GM19099 (cell line): ENCODE data around the gene LBX2.

Experiments
- POLR2A ChIP-seq: IDR thresholded peaks from 3 replicates; pipeline ENCODE4 v1.6.1; 2011; ENCODE audit warnings: low read depth; ENCODE audit not compliant: insufficient read length; ENCODE audit errors: extremely low read depth

LBX2 gene

DNA sequence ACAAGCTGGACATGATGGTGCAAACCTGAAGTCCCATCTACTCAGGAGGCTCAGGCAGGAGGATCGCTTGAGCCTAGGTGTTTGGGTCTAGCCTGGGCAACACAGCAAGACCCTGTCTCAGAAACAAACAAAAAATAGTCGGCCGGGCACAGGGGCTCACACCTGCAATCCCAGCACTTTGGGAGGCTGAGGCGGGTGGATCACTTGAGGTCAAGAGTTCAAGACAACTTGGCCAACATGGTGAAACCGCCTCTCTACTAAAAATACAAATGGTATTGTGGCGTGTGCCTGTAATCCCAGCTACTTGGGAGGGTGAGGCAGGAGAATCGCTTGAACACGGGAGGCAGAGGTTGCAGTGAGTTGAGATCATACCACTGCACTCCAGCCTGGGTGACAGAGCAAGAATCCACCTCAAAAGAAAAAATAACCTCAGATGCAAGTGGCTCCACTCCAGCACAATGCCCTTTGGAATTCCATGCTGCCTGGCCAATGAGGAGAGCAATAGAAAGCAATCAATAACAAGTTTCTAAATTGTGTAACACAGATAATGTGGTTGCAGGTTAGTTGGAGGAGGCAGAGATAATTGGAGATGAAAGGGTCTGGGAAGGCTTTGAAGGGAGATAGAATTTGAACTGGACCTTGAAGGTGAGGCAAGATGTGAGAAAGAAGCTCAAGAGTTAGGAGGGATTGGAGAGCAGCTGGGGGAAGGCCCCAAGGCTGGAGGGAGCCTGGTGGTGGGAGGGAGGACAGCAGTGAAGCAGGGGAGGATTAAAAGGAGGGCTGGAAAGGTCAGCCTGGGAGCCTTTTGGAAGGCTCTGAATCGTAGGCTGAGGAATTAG is 10.5 kb downstream of the LBX2 start:
- no peak for TF ChIP-seq POLR2A

DNA sequence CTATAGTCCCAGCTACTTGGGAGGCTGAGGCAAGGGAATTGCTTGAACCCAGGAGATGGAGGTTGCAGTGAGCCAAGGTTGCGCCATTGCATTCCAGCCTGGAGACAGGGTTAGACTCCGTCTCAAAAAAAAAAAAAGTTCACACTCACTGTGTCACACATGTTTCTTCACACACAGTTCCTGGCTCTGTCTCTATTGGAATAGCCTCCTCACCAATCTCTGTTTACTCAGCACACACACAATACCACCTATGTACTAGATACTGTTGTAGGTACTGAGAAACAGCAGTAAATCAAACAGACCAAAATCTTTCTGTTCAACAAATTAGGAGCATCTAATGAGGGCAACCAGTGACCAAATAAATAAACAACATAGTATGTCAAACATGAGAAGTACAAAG is 13.3 kb downstream of the LBX2 start:
- no peak for TF ChIP-seq POLR2A

DNA sequence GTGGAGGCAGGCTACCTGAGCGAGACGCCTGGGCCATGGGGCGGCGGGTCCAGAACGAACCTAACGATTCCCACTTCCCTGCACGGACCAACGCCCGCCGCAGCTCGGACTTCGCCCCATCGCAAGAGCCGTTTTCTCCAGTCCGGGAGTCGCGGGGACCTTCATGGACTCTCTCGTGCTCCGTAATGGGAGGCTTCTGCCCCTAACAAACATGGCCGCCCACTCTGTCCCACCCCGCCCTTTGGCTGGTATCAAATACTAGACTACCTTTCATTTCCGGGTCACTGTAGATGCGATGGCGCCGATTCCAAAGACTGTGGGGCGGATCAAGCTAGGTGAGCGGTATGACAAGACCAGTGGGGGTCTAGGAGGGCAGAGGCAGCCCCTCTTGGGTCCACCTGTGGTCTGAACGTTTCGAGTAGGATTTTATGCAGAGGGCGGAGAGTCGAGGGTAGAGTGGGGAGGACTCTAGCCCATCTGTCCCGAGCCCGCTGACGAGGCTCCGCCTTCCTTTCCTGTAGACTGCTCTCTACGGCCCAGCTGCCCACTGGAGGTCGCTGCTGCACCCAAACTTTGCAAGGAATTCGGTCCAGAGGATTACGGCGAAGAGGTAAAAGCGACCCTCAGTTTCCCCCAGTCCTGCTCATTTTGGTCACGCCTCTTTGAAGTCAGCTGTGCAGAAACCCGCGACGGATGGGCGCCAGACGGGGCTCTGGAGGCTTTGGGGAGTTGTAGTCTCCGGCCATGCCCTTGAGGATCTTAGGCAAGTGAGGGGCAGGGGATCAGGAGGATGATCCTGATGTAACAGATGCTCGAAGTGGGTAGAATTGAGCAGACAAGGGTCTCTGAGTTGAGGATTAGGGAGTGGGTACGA is 16.4 kb downstream of the LBX2 start, which contains the start of the genes CCDC142 and TTC31:
Gene CCDC142, minus strand, starts transcription at position 198 of the 874 bp plus-strand sequence. Its CDS starts 161 bp downstream, at position 37.
Gene TTC31, plus strand, starts transcription at position 281 of the 874 bp plus-strand sequence. Its CDS starts 15 bp downstream, at position 296.
- TF ChIP-seq POLR2A = peak; percentile 80

- TF ChIP-seq POLR2A = no peak
These were observed 17.2 kb downstream of the LBX2 start for GRCh38 chr2:74481961-74482800.

DNA sequence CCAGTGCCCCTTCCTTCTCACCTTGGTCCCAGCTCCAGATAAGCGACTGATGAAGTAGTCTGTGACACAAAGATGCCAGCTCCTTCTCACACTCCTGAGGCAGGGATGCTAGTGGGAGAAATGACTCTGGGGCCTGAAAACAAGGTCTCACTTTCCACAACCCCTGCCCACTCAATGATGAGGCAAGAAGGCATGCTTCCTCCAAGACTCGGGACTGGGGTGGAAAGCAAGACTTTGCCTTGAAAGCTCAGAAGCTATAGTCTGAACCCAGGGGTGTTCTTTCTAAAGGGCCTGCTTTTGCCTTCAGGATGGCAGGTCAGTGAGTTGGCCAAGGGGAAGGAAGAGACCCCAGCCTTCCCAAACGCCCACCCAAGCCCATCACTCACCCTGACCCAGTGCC is 18.0 kb downstream of the LBX2 start:
- no peak for TF ChIP-seq POLR2A

GRCh38 chr2:74474899-74475298 is 24.5 kb downstream of the LBX2 start:
- TF ChIP-seq POLR2A = no peak

DNA sequence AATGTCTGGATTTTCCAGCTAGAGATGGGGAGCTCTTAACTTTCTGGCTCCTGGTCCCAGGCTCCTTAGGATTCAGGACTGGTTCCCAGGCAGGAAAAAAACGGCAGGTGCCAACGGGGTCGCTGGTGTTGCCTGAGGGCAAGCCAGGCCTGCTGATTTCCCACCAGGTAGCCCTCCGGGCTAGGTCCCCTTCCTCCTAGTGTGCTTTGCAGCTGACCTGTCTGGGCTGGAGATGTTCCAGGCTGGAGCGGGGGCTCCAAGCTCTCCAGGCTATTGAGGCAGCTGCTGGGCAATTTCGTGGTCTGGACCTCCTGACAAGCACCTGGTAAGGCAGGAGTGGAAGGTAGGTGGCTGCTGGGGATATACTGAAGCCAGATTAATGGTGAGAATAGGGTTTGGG is 24.9 kb downstream of the LBX2 start:
- TF ChIP-seq POLR2A = no peak

GRCh38 chr2:74472945-74473258 is 26.5 kb downstream of the LBX2 start:
- no peak for TF ChIP-seq POLR2A

GRCh38 chr2:74472086-74472944 is 27.1 kb downstream of the LBX2 start, which contains the start of gene MRPL53:
TSS of gene MRPL53 (minus strand) at chr2:74472680. CDS start at chr2:74472660, 20 bp downstream.
- peak; percentile 91 for TF ChIP-seq POLR2A

- no peak for TF ChIP-seq POLR2A
These were observed 27.9 kb downstream of the LBX2 start for GRCh38 chr2:74471332-74472065.

- no peak for TF ChIP-seq POLR2A
These were observed 35.0 kb downstream of the LBX2 start for GRCh38 chr2:74464406-74464805.

DNA sequence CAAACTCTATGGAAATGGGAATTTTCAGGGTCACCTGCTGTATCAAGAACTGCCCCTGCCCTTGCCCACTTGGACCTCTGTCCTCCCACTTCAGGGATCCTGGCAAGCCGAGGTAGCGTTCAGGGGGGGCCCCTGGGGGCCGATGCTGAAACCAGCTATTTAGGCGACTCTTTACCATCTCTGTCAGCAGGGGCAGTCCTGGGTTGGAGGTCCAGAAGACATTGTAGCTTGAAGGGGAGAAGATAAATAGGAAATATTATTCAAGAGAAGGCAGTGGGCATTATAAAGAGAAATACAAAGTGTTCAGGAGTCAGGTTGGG is 36.7 kb downstream of the LBX2 start:
- no peak for TF ChIP-seq POLR2A

DNA sequence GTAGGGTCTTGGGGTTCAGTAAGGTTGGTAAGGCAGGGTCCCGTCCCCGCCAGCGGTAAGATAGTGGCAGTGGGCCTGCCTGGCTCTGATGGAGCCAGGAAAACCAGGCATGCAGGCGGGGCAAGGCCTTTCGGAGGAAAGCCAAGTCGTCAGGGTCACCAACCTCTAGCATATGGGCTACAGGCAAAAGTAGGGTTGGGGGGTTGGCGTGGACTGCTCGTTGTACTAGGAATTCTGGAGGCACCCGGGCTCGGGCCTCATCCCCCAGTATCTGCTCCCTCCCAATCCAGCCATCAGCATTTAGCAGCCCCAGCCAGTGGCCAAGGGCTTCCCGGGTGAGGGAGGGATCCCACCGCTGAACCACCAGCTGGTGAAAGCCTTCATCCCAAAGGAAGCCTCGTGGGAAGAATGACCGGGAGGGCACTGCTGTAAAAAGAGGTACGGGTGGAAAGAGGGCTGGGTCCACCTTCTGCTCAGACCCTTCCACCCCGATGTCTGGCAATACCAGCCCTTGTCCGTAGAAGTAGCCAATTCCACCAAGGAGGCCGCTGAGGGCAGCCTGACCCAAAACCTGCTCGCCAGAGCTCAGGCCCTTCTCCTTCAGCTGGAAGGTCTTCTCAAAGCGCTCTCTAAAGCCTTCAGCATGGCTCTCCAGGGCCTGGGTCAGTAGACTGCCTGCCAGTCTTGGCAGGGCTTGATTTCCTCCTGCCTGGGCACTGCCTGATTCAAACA is 37.2 kb downstream of the LBX2 start:
- TF ChIP-seq POLR2A = no peak
